Motor neuron (in vitro differentiated cells): Measurements from ENCODE around the gene PRSS38. TPM values are rescaled to one million over a fixed set of nuclear protein-coding genes. Genes with fewer than 3 reads are reported as not detected.

ENCODE experiments used
- ATAC-seq, 8 experiments: fragments of 200-7000 bp; cut with Tn5 transposase; replicated peaks in 6 of 8; 2 replicates each; pipeline ENCODE4 v1.8.0; 2021; ENCODE audit warnings: mild to moderate bottlenecking in 8 of 8, moderate library complexity in 8 of 8
- H3K27ac ChIP-seq, 2 donors: fragments of 250-450 bp; sonication (Bioruptor Pico); 2 replicates each; pipeline ENCODE4 v1.9.0; 2021; ENCODE audit warnings: antibody characterized with exemption in 2 of 2, mild to moderate bottlenecking in 2 of 2, moderate library complexity in 1 of 2
- H3K4me1 ChIP-seq, 2 donors: fragments of 250-450 bp; sonication (Bioruptor Pico); replicated peaks in 1 of 2; 2 replicates each; pipeline ENCODE4 v1.6.1; 2021; ENCODE audit warnings: antibody characterized with exemption in 2 of 2, mild to moderate bottlenecking in 2 of 2, moderate library complexity in 1 of 2
- H3K4me3 ChIP-seq, 5 donors: fragments of 250-450 bp; sonication (Bioruptor Pico); 2 replicates each; pipeline ENCODE4 v1.9.0; 2021; ENCODE audit warnings: antibody characterized with exemption in 5 of 5, mild to moderate bottlenecking in 5 of 5, moderate library complexity in 4 of 5
- WGBS, 10 experiments: fragments of 450-650 bp; shearing (Covaris generic); methylation state at CpG; one replicate each; pipeline ENCODE4 v1.0.0; 2022; 5-methylcytosine and 5-hydroxymethylcytosine counted together
- in situ Hi-C, 9 experiments: fragments of 400-800 bp; cut with MboI; loops; one replicate each; pipeline ENCODE4 v1.15.0; 2021; ENCODE audit warnings: low sequenced_read_pairs in 9 of 9, low pct_unique_long_range_greater_than_20kb in 2 of 9; ENCODE audit not compliant: unreplicated experiment in 9 of 9
- total RNA-seq, 8 experiments: library from RNA; unstranded; fragments of 300-600 nt; gene quantifications; 2 replicates each; pipeline versions ENCODE4 v1.2.3 to v1.2.4, GENCODE V29; 2022

PRSS38 gene
- total RNA-seq = under 1 TPM in 1 of 8 experiments, not detected in 7; 0.17 TPM

DNA sequence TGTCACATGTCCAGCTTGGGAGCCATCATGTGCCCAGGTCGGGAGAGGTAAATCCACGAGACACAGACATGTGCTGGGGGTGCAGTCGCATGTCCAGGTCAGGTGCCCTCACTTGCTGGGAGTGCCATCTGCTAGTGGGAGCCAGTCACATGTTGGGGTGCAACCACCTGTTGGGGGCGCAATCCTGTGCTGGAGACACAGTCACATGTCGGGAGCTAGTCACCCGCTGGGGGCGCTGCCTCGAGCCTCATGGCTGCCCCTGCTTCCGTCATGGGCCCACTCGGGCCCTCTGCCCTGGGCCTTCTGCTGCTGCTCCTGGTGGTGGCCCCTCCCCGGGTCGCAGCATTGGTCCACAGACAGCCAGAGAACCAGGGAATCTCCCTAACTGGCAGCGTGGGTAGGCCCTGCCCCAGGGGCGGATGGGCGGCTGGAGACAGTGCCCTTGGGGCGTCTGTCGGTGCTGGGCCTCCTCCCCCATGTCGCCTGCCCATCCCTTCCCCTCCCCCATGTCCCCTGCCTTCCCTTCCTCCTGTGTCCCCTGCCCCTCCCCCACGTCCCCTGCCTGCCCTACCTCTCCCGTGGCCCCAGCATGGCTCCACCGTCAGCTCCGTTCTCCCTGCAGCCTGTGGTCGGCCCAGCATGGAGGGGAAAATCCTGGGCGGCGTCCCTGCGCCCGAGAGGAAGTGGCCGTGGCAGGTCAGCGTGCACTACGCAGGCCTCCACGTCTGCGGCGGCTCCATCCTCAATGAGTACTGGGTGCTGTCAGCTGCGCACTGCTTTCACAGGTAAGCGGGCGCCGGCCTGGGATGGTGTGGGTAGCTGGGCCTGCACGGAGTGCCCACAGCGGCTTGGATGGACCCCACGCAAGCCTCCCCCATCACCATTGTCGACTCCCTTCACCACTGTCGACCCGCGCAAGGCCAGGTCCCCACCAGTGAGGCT is at the start of gene PRSS38:
PRSS38 (plus strand) TSS at position 208 of the 942 bp plus-strand sequence; CDS start at position 250, 42 bp downstream.
- H3K27ac ChIP-seq = no peak within 1 kb of the TSS
- WGBS, 10 experiments = 64 to 100% (median 91%) methylated on average over 1 to 18 of the region's 44 CpGs; no CpG with 5 or more reads in 3 of the 10 experiments
- no peaks in the 10 kb centered on the region for H3K4me1 ChIP-seq
- ATAC-seq = no peak
- in situ Hi-C loops = no loop called here
- no peak within 1 kb of the TSS for H3K4me3 ChIP-seq

DNA sequence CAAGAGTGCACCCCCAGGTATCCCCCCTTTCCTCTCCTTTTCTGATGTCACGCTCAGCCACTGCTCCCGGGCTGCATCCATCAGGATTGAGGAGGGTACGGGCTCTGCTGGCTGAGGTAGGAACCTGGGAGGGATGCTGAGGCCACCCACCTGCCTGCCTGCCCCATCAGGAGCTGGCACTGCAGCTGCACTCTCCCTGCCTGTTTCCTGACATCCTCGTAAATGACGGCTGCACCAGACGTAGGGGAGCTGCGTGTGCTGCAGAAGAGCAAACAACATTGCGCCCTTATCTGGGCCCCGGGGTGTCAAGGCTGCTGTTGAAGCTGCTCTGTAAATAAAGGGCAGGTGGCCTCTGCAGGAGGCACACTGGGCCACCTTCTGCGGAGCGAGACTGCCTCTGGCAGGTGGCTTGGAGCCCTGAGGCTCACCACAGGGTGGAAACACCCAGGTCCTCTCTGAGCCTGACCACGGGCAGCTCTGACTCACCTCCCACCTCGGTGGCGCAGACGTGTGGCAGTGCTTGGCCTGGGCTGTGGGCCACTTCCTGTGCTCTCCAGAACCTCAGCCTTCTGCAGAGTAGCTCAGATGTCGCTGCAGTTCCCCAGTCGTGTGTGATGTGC is 49.4 kb upstream of the PRSS38 start:
- H3K4me1 ChIP-seq = peaks cover 3 to 4% of the 10 kb centered on the region in 2 donors
- H3K4me3 ChIP-seq = no peak overlapping the region
- ATAC-seq = no peak
- in situ Hi-C loops = loop anchor here in 4 of 9 experiments (10.0 to 25.0 kb wide), 3 partner anchors 171 to 189 kb away; partner anchors contain the start of gene WNT9A (in 3 of the 4)
- 76 to 89% (median 84%) methylated on average over 2 to 14 of the region's 17 CpGs; no CpG with 5 or more reads in 5 of the 10 experiments for WGBS, 10 experiments
- H3K27ac ChIP-seq = no peak overlapping the region

DNA sequence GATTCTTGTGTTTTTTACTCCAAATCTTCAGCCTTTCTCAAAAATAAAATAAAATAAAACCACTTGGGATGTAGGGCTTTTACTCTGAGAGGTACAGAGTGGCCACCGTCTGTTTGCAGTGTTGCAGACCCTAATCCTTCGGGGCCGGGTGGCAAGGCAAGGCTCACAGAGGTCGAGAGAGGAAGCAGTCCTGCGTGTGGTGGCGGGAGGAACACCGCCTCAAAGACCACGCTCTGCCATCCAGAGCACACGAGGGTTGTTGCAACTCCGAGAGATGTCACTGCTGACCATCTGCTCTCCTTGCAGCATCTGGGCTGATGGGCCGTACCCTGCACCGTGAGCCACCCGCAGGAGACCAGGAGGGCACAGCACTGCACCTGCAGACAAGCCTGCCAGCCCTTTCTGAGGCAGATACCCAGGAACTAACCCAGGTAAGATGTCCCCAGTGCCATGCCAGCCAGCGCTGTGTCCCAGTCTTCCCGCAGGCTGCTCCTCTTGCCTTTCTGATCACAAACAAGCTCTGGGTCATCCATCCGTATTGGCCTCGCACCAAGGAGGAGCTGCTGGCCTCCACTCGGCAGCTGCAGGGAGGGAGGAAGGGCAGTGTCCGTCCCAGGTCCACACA is 48.7 kb upstream of the PRSS38 start:
- WGBS, 10 experiments = 83 to 100% (median 90%) methylated on average over 1 to 18 of the region's 19 CpGs; no CpG with 5 or more reads in 2 of the 10 experiments
- Histone ChIP-seq H3K4me1 (peaks cover 3 to 4% of the 10 kb centered on the region in 2 donors), H3K27ac (no peak overlapping the region), H3K4me3 (no peak overlapping the region)
- ATAC-seq = no peak
- in situ Hi-C loops = loop anchor here in 4 of 9 experiments (10.0 to 25.0 kb wide), 3 partner anchors 171 to 188 kb away; partner anchors contain the start of gene WNT9A (in 3 of the 4)

DNA sequence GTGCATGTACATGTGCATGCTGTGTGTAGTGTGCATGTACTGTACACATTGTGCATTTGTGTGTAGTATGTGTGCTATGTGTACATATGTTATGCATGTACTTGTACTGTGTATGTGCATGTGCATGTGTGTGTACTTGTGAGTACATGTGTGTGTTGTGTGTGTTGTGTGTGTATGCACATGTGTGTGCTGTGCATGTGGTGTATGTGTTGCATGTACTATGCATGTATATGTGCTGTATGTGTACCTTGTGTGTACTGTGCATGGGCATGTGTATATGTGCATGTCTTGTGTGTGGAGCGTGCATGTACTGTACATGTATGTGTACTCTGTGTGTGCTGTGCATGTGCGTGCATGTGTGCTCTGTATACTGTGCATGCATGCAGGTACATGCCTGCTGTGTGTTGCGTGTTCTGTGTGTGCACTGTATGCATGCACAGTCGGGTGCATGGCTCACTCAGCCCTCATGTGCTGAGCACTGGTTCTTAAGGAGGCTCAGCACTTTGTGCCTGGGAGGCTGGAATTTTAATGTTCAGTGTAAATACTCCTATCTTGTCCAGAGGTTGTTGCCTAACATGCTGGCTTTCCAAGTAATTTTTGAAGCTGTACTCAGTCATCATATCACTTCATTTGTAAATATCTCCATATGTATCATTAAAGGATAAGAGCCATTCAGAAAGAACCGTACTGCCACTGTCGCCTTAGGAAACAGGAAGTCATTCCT is 47.9 kb upstream of the PRSS38 start:
- WGBS, 10 experiments = 29 to 100% (median 95%) methylated on average over 2 to 6 of the region's 6 CpGs; no CpG with 5 or more reads in 3 of the 10 experiments
- H3K27ac ChIP-seq = no peak overlapping the region

DNA sequence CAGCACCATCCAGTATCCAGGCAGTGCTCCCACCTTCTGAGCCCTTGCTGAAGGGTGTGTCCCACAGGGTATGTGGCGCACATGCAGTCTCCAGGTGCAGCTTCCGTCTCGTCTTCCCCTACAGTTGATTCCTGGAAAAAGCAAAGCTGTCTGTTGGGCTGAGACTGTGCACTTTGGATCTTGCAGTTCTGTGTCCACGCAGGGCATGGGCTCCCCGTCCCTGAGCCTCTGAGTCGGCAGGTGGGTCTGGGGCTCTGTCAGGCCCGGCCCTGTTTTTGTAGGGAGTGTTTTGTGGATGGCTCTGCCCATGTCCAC is 47.4 kb upstream of the PRSS38 start:
- H3K4me3 ChIP-seq = no peak overlapping the region
- no peak for ATAC-seq
- in situ Hi-C loops = loop anchor here in 4 of 9 experiments (10.0 to 25.0 kb wide), 3 partner anchors 169 to 187 kb away; partner anchors contain the start of gene WNT9A (in 3 of the 4)
- no peak overlapping the region for H3K27ac ChIP-seq
- 80 to 100% (median 98%) methylated on average over 1 to 7 of the region's 7 CpGs; no CpG with 5 or more reads in 3 of the 10 experiments for WGBS, 10 experiments
- H3K4me1 ChIP-seq = no peaks in the 10 kb centered on the region

More for the DNA sequence above, 47.9 kb upstream of the PRSS38 start:
- no peak for ATAC-seq
- in situ Hi-C loops = loop anchor here in 4 of 9 experiments (10.0 to 25.0 kb wide), 3 partner anchors 170 to 187 kb away; partner anchors contain the start of gene WNT9A (in 3 of the 4)
- Histone ChIP-seq H3K4me3 (no peak overlapping the region), H3K4me1 (peaks cover 3% of the 10 kb centered on the region in 2 donors)

DNA sequence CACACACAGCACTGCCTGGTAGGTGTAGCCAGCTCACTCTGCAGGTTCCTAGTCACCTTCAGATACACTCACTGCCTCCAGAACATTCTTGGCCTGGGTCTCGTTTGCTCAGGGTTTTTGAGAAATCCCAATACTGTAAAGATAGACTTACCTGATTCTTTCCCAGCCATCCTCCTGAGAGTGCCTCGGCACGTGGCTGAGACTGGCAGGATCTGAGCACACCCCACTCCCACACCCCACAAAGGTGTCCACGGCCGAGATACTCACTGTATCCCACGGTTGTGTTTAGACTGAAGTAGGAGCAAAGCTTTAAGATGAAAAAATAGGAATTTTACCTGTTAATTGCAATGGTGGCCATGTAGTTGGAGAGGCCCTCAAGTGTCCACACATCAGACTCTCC is 46.8 kb upstream of the PRSS38 start:
- WGBS, 10 experiments = 80 to 100% (median 98%) methylated on average over 1 to 6 of the region's 6 CpGs; no CpG with 5 or more reads in 3 of the 10 experiments
- in situ Hi-C loops = loop anchor here in 4 of 9 experiments (10.0 to 25.0 kb wide), 3 partner anchors 169 to 186 kb away; partner anchors contain the start of gene WNT9A (in 3 of the 4)

DNA sequence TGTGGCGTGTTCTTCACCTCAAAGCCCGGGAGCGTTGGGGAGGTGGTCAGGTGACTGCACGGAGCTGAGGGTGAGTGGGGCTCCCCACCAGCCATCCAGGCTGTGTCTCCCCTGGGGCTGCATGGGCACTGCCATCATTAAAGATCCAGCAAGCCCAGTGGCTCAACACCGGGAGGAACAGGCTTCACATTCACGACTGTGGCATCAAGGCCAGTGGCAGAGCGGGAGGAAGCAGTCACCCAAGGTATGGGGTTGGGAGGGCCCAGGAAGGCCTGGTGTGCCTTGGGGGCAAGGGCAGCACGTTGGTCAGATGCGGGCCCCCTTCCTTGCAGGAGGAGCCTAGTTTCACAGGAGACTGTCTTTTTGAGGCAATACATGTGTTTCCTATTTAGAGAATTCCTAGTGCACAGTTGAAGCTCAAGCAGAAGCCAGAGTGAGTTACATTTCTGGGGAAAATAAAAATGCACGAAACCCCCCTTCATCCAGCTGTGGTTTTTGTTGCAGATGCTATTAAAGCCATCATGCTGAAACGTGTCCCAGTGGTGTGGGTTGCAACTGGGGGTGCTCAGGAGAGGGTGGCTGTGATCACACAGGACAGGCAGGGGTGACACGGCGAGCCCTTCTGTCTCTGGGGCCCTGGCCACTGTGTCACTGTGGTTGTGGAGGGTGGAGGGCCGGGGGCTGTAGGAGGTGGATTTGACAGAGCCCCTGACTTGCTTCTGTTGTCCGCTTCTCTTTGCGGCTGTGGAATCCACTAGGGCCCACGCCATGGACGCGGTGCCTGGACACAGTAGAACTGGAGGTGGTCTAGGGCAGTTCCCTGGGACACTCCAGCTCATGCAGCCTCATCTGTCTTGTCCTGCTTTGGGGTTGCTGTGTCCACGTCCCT is 46.2 kb upstream of the PRSS38 start:
- Histone ChIP-seq H3K27ac (no peak overlapping the region), H3K4me3 (no peak overlapping the region), H3K4me1 (no peaks in the 10 kb centered on the region)
- no peak for ATAC-seq
- 75 to 100% (median 89%) methylated on average over 1 to 17 of the region's 20 CpGs; no CpG with 5 or more reads in 4 of the 10 experiments for WGBS, 10 experiments
- in situ Hi-C loops = loop anchor here in 4 of 9 experiments (10.0 to 25.0 kb wide), 3 partner anchors 168 to 186 kb away; partner anchors contain the start of gene WNT9A (in 3 of the 4)

More for the DNA sequence above, 46.8 kb upstream of the PRSS38 start:
- no peak overlapping the region for H3K4me3 ChIP-seq
- no peaks in the 10 kb centered on the region for H3K4me1 ChIP-seq
- ATAC-seq = no peak
- H3K27ac ChIP-seq = no peak overlapping the region

DNA sequence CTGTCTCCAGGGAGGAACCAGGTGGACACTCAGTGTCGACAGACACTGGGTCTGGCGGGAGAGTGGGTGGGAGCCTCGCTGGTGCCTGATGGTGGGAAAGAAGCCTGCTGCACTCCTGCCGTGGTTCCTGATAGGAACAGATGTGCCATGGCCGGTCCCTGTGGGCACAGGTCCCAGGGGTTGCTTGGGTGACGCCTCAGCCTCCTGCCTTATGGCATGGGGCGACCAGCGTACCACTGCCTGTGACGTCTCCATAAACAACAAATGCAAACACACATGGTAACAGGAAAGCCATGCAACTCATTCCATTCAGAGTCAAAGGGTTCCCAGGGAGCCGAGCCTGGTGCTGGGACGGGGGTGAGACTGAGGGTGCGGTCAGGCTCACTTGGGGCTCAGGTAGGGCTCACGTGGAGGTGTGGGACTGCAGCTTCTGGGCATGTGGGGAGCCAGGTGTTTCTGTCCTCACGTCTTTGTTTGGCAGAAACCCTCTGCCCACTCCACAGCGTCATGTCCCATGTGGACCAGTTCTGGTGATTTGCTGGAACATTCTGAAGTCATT is 45.5 kb upstream of the PRSS38 start:
- H3K4me1 ChIP-seq = no peaks in the 10 kb centered on the region
- peak in 1 of 8 experiments; percentile 83 for ATAC-seq
- H3K27ac ChIP-seq = no peak overlapping the region
- H3K4me3 ChIP-seq = no peak overlapping the region
- in situ Hi-C loops = loop anchor here in 4 of 9 experiments (10.0 to 25.0 kb wide), 3 partner anchors 167 to 185 kb away; partner anchors contain the start of gene WNT9A (in 3 of the 4)
- WGBS, 10 experiments = 80 to 100% (median 95%) methylated on average over 1 to 11 of the region's 15 CpGs; no CpG with 5 or more reads in 2 of the 10 experiments

DNA sequence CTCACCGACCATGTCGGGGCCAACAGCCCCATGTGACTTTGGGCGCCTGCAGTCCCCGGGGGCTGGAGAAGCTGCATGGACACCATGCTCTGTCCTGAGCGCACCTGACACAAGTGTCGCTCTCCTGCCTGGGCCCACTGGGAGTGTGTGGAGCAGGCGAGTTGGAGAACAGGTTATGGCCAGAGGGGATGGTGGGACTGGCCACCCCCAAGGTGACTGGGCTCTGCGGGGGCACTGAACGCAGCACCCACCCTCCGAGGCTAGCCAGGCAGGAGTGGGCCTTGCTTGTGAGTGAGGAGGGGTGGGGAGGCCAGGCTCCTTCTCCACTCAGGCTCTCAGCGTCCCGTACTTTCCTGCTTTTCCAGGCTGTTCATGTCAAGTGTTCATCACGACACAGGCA is 44.7 kb upstream of the PRSS38 start:
- 92 to 100% (median 98%) methylated on average over 1 to 12 of the region's 13 CpGs; no CpG with 5 or more reads in 4 of the 10 experiments for WGBS, 10 experiments
- ATAC-seq = no peak
- in situ Hi-C loops = loop anchor here in 2 of 9 experiments (25.0 kb wide), 1 partner anchor 166 kb away; the partner anchor contains the start of gene WNT9A (in 2 of the 2)
- no peak overlapping the region for H3K27ac ChIP-seq
- no peak overlapping the region for H3K4me3 ChIP-seq
- peaks cover 0 to 4% of the 10 kb centered on the region in 2 donors for H3K4me1 ChIP-seq

DNA sequence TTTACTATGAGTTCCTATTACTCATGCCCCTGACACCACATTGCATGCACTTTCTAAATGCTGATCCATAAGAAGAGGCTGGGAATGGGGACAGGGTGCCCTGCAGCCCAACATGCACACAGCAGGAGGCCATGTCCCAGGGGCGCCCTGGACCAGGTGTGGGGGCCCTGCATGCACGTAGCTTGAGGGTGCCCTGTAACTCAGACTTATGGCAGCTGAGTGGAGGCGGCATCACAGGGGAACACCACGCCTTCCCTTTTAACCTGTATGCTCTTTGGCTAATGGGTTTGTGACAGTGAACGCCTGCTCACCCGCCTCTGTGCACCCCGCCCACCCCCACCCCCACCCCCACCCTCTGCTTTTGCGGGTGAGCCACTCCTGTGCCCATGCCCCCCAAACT is 44.1 kb upstream of the PRSS38 start:
- Histone ChIP-seq H3K4me1 (peaks cover 0 to 4% of the 10 kb centered on the region in 2 donors), H3K27ac (no peak overlapping the region), H3K4me3 (no peak overlapping the region)
- in situ Hi-C loops = loop anchor here in 2 of 9 experiments (25.0 kb wide), 1 partner anchor 166 kb away; the partner anchor contains the start of gene WNT9A (in 2 of the 2)
- no peak for ATAC-seq
- 93% methylated on average over 4 of the region's 8 CpGs; no CpG with 5 or more reads in 9 of the 10 experiments for WGBS, 10 experiments
